Measurements from ENCODE around the gene MAML1. TPM values are rescaled to one million over a fixed set of nuclear protein-coding genes. Genes with fewer than 3 reads are reported as not detected.
A peak's percentile ranks its signal among the peaks of the same experiment; 100 is the strongest.

Gene MAML1
- total and polyA plus RNA-seq, 2 experiments from 2014 or later, result 9.6 to 43.9 TPM

- H3K4me1 ChIP-seq (ENCODE audit: insufficient read depth), result peaks cover 13% of the 10 kb centered on the region
- peaks cover 22% of the 10 kb centered on the region for H3K4me1 Mint-ChIP-seq
- ATAC-seq (no peak), DNase-seq (ENCODE audit: low spot score) (no peak)
- peak overlapping the region; percentile 48 for H3K4me2 ChIP-seq
- no peaks in the 10 kb centered on the region; the same call in 1 of the 2 replicates for H4K20me1 ChIP-seq (replicated peaks; ENCODE audit: insufficient read depth)
- peaks cover 23% of the 10 kb centered on the region for H3K27me3 Mint-ChIP-seq (ENCODE audit: insufficient read depth, low read depth, poor library complexity)
- peaks cover 3% of the 10 kb centered on the region; the same call in 1 of the 2 replicates for H3K79me2 ChIP-seq (replicated peaks; ENCODE audit: insufficient read depth)
- H3K36me3 ChIP-seq (ENCODE audit: insufficient read depth), result peaks cover 5% of the 10 kb centered on the region; the same call in 1 of the 2 replicates
- TF ChIP-seq CREB1 (CRISPR knock-in tag; IDR thresholded peaks at IDR 0.05; ENCODE audit: low read depth), result no peak
- TF ChIP-seq ZNF114 (CRISPR knock-in tag; IDR thresholded peaks at IDR 0.05), result no peak
- TF ChIP-seq JUNB (IDR thresholded peaks at IDR 0.05; ENCODE audit: unreplicated experiment), result no peak
- TF ChIP-seq POLR2AphosphoS5 (IDR thresholded peaks at IDR 0.05; ENCODE audit: low read depth), result no peak
- TF ChIP-seq ZNF331 (CRISPR knock-in tag; IDR thresholded peaks at IDR 0.05; ENCODE audit: low read depth), result no peak
- TF ChIP-seq EZH2 (IDR thresholded peaks at IDR 0.05; ENCODE audit: low read depth, unreplicated experiment), result no peak
- TF ChIP-seq ZNF462 (CRISPR knock-in tag; IDR thresholded peaks at IDR 0.05), result no peak
- no peak for TF ChIP-seq CTCF (conservative IDR thresholded peaks at IDR 0.05; ENCODE audit: low read depth in 2 of 2)
- TF ChIP-seq REST (IDR thresholded peaks at IDR 0.05; ENCODE audit: unreplicated experiment), result no peak
- no peak for TF ChIP-seq NANOG (IDR thresholded peaks at IDR 0.05; ENCODE audit: borderline replicate concordance)
- TF ChIP-seq ETS1 (IDR thresholded peaks at IDR 0.05), result no peak
- no peak for TF ChIP-seq STAT1 (IDR thresholded peaks at IDR 0.05; ENCODE audit: unreplicated experiment)
- no peak for TF ChIP-seq EZH2phosphoT487 (IDR thresholded peaks at IDR 0.05; ENCODE audit: unreplicated experiment)
- no peak overlapping the region for H3K27ac Mint-ChIP-seq
- no peak overlapping the region for H3K4me3 Mint-ChIP-seq
- 0 out of 2 replicates have a peak overlapping the region, but pooled peaks have one; percentile 13 for H3K4me3 ChIP-seq
- peaks cover 11% of the 10 kb centered on the region; the same call in 1 of the 2 replicates for H3K27me3 ChIP-seq (ENCODE audit: insufficient read depth)
- no peaks in the 10 kb centered on the region for H3K9me3 Mint-ChIP-seq
- peaks cover 32% of the 10 kb centered on the region for H3K36me3 Mint-ChIP-seq (ENCODE audit: low read depth)
- H3F3A ChIP-seq (replicated peaks; ENCODE audit: low read depth), result peaks cover 22% of the 10 kb centered on the region
- H2AFZ ChIP-seq, result no peak overlapping the region
- H3K9me2 ChIP-seq (ENCODE audit: insufficient read depth), result no peaks in the 10 kb centered on the region
- H3K27ac ChIP-seq (ENCODE audit: low read depth), result 0 out of 2 replicates have a peak overlapping the region, but pooled peaks have one; percentile 33
These were observed 80.5 kb downstream of the MAML1 start for GRCh38 chr5:179812997-179813607.

Measured in GM23338 (cell line).